GM19438 (cell line): Measurements from ENCODE around the gene QRFPR.
"Not testable (repeated sequence)": the region's sequence is repeated elsewhere in the genome, so short reads cannot be mapped to it uniquely, and the experiment has no call there.

Experiments used
- ATAC-seq: cut with Tn5 transposase; IDR thresholded peaks from one replicate; pipeline ENCODE4 v1.9.1; 2021; ENCODE audit warnings: low read depth; ENCODE audit not compliant: unreplicated experiment

QRFPR gene

GRCh38 chr4:121380776-121381462 is at the start of gene QRFPR:
TSS of gene QRFPR (minus strand) at chr4:121381018. CDS start at chr4:121380647, 371 bp downstream.
- ATAC-seq: no peak

- ATAC-seq: no peak
Measured at GRCh38 chr4:121428721-121429120, 47.9 kb upstream of the QRFPR start.

GRCh38 chr4:121421594-121421993 is 40.8 kb upstream of the QRFPR start:
- no peak for ATAC-seq

- ATAC-seq: no peak
Measured at GRCh38 chr4:121411151-121411744, 30.4 kb upstream of the QRFPR start.

GRCh38 chr4:121408567-121408966 is 27.7 kb upstream of the QRFPR start:
- ATAC-seq: not testable (repeated sequence)

- ATAC-seq: no peak
Measured at GRCh38 chr4:121400632-121401031, 19.8 kb upstream of the QRFPR start.

- ATAC-seq: no peak
Measured at GRCh38 chr4:121397941-121398601, 17.3 kb upstream of the QRFPR start.

- no peak for ATAC-seq
Measured at GRCh38 chr4:121397434-121397833, 16.6 kb upstream of the QRFPR start.

GRCh38 chr4:121392426-121393086 is 11.7 kb upstream of the QRFPR start:
- no peak for ATAC-seq

- no peak for ATAC-seq
Measured at GRCh38 chr4:121390335-121390734, 9.5 kb upstream of the QRFPR start.

- ATAC-seq: no peak
Measured at GRCh38 chr4:121379276-121379675, 1.5 kb downstream of the QRFPR start.

- ATAC-seq: no peak
Measured at GRCh38 chr4:121377076-121377475, 3.7 kb downstream of the QRFPR start.

GRCh38 chr4:121376556-121376955 is 4.3 kb downstream of the QRFPR start:
- no peak for ATAC-seq

- no peak for ATAC-seq
Measured at GRCh38 chr4:121376097-121376496, 4.7 kb downstream of the QRFPR start.

- no peak for ATAC-seq
Measured at GRCh38 chr4:121375262-121375661, 5.6 kb downstream of the QRFPR start.

GRCh38 chr4:121373841-121374240 is 7.0 kb downstream of the QRFPR start:
- ATAC-seq: no peak

- ATAC-seq: no peak
Measured at GRCh38 chr4:121370729-121371325, 10.0 kb downstream of the QRFPR start.

GRCh38 chr4:121360495-121360894 is 20.3 kb downstream of the QRFPR start:
- ATAC-seq: no peak

- ATAC-seq: no peak
Measured at GRCh38 chr4:121358473-121358872, 22.3 kb downstream of the QRFPR start.

GRCh38 chr4:121353213-121353612 is 27.6 kb downstream of the QRFPR start:
- ATAC-seq: no peak

- ATAC-seq: no peak
Measured at GRCh38 chr4:121344098-121344497, 36.7 kb downstream of the QRFPR start.
